Lower leg skin (tissue), 3 donors: Measurements from ENCODE around the gene MLF2.

Source experiments
- POLR2A ChIP-seq, 2 donors: fragments of 450-650 bp; IDR thresholded peaks; one replicate each; pipeline ENCODE4 v1.6.1; 2016 to 2017; ENCODE audit warnings: antibody characterized with exemption in 2 of 2, mild to moderate bottlenecking in 1 of 2, moderate library complexity in 1 of 2
- TF ChIP-seq, protein P1 (sequence below), 3 donors: fragments of 450-650 bp; IDR thresholded peaks; one replicate each; pipeline ENCODE4 v1.5.1; 2016; ENCODE audit warnings: antibody characterized with exemption in 3 of 3, mild to moderate bottlenecking in 3 of 3, moderate library complexity in 2 of 3

DNA sequence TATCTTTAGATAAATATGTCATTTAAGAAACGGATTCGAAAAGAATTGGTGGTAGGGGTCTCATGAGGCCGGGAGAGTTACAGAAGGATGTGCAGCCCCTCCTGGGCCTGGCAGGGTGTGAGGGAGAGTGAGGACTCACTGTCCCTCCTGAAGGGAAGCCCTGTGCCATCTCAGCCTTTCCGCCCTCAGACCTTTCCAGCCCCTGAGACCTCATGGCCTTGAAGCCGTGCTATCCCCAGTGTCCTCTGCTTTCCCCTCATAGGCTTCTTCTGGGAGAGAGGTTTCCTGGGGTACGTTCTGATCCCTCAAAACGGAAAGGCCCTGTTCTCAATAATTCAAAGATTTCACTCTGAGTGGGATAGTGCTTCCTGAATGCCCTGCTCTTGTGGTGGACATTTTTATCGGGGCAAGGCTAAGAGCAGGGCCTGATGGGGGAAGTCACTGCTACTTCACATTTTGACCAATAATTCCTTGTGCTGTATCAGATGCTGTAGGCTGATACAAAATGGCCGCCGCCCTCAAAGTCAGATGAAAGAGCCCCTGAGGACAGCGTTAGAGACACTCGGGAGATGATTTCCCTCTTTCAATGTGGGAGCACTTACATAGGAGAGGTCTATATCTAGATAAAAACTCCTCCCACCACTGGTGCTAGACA lies 37.7 kb upstream of the MLF2 start:
- TF ChIP-seq, protein P1, sequence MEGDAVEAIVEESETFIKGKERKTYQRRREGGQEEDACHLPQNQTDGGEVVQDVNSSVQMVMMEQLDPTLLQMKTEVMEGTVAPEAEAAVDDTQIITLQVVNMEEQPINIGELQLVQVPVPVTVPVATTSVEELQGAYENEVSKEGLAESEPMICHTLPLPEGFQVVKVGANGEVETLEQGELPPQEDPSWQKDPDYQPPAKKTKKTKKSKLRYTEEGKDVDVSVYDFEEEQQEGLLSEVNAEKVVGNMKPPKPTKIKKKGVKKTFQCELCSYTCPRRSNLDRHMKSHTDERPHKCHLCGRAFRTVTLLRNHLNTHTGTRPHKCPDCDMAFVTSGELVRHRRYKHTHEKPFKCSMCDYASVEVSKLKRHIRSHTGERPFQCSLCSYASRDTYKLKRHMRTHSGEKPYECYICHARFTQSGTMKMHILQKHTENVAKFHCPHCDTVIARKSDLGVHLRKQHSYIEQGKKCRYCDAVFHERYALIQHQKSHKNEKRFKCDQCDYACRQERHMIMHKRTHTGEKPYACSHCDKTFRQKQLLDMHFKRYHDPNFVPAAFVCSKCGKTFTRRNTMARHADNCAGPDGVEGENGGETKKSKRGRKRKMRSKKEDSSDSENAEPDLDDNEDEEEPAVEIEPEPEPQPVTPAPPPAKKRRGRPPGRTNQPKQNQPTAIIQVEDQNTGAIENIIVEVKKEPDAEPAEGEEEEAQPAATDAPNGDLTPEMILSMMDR (IDR thresholded peaks at IDR 0.05), result no peak
- no peak for TF ChIP-seq POLR2A (IDR thresholded peaks at IDR 0.05)
